Natural killer cell (primary cell): Measurements from ENCODE around the gene OPHN1. TPM values are rescaled to one million over a fixed set of nuclear protein-coding genes. Genes with fewer than 3 reads are reported as not detected.

Experiments used
- ATAC-seq, 3 donors: fragments of 150-1000 bp in 2 of 3; fragments of 200-7000 bp in 1 of 3; cut with Tn5 transposase; 1 replicate in 1 of 3; 2 replicates in 2 of 3; pipeline ENCODE4 v1.10.0; 2021; ENCODE audit warnings: mild to moderate bottlenecking in 2 of 3, moderate library complexity in 2 of 3
- DNase-seq, 2 donors: peaks; one replicate each; pipeline versions ENCODE4 v3.0.0 to v3.0.0-alpha.2; 2013 to 2021; ENCODE audit warnings: mixed read lengths in 1 of 2
- H3K27ac ChIP-seq: one replicate; pipeline ENCODE4 v1.5.1; 2013; ENCODE audit warnings: mild to moderate bottlenecking, low read length
- H3K27me3 ChIP-seq: one replicate; pipeline ENCODE4 v1.6.1; 2013; ENCODE audit warnings: low read length; ENCODE audit not compliant: control insufficient read depth, insufficient read depth
- H3K36me3 ChIP-seq: one replicate; pipeline ENCODE4 v1.6.1; 2013; ENCODE audit warnings: low read length; ENCODE audit not compliant: control insufficient read depth, insufficient read depth
- H3K4me1 ChIP-seq: one replicate; pipeline ENCODE4 v1.6.1; 2013; ENCODE audit warnings: low read length; ENCODE audit not compliant: control insufficient read depth, insufficient read depth
- H3K4me3 ChIP-seq: one replicate; pipeline ENCODE4 v1.5.1; 2013; ENCODE audit warnings: low read length
- H3K9me3 ChIP-seq: one replicate; pipeline ENCODE4 v1.6.1; 2013; ENCODE audit warnings: low read length; ENCODE audit not compliant: control insufficient read depth, insufficient read depth
- H3K27ac Mint-ChIP-seq, 2 donors: one replicate each; pipeline ENCODE4 v1.8.0; 2022; ENCODE audit warnings: mild to moderate bottlenecking in 2 of 2, mixed read lengths in 2 of 2, moderate library complexity in 1 of 2
- H3K27me3 Mint-ChIP-seq, 2 donors: one replicate each; pipeline ENCODE4 v1.8.0; 2022; ENCODE audit warnings: low read depth in 2 of 2, mixed read lengths in 2 of 2
- H3K36me3 Mint-ChIP-seq: one replicate; pipeline ENCODE4 v1.8.0; 2022; ENCODE audit warnings: mixed read lengths
- H3K4me1 Mint-ChIP-seq, 2 donors: one replicate each; pipeline ENCODE4 v1.8.0; 2022; ENCODE audit warnings: mixed read lengths in 2 of 2
- H3K4me3 Mint-ChIP-seq: one replicate; pipeline ENCODE4 v1.8.0; 2022; ENCODE audit warnings: mild to moderate bottlenecking, moderate library complexity, mixed read lengths
- H3K9me3 Mint-ChIP-seq, 2 donors: one replicate each; pipeline ENCODE4 v1.8.0; 2022; ENCODE audit warnings: mixed read lengths in 2 of 2
- WGBS: methylation state at CpG from one replicate; pipeline ENCODE4 v1.1.7; 2013; ENCODE audit warnings: missing lambda C conversion rate; ENCODE audit not compliant: insufficient coverage; 5-methylcytosine and 5-hydroxymethylcytosine counted together
- intact Hi-C: fragments of 100-400 bp; cut with micrococcal nuclease; formaldehyde crosslinking; loops from one replicate; pipeline ENCODE4 v1.14.2; 2022
- total RNA-seq, 4 donors: library from RNA; stranded (reverse); fragments of 120-200 nt in 1 of 4; gene quantifications; one replicate each; pipeline versions ENCODE4 v1.2.3 to v1.2.4, GENCODE V29; 2013 to 2022
- TF ChIP-seq, protein P1 (sequence below): fragments of 200-600 bp; IDR thresholded peaks from one replicate; pipeline ENCODE4 v1.8.0; 2022; ENCODE audit warnings: antibody characterized with exemption

OPHN1 gene
- total RNA-seq, 3 donors from 2014 or later (not counting 1 experiment from before 2014, with no cell fraction given): 1.4 to 5.6 (median 3.7) TPM

DNA sequence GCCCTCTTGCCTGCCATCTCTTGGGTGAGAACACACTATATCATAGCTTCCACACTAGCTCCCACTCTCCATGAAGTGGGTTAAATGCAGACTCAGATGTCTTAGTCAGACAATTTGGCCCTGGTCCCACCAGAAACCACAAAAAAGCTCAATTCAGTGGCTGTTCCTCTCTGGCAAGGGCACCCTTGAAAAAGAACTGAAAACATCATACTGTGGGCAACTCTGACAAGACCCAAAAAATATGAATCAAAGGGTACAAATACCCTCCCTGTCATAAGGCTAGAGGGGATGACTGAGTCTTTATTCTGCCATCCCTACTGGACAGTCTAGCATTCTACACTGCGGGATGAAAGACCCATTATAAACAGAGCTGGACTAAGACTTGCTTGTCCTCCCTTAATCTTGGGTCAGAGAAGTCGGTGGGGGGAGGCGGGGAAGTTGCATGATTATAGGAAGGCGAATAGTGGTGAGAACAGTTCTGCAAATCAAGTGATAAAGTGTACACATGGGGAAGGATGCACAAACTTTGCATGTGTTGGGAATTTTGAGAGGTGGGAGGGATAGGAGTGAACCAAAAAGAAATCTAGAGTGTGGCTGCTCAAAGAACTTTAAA, 172.1 kb downstream of the OPHN1 start:
- no peaks in the 10 kb centered on the region for H3K9me3 Mint-ChIP-seq

DNA sequence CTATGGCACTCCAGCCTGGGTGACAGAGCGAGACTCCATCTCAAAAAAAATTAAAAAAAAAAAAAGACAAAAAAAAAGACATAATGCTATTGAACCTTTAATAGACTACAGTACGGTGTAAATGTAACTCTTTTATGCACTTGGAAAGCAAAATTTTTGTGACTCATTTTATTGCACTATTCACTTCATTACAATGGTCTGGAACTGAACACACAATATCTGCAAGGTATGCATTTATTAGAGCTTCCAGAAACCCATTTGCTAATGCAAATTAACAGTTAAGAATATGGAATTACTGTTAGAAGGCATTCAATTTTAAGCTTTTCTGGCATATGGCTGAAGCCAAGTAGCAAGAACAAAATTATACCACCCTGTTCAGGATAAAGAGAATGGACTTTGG, 176.3 kb downstream of the OPHN1 start:
- Mint-ChIP-seq H3K27ac (no peak overlapping the region), H3K36me3 (no peaks in the 10 kb centered on the region), H3K4me1 (peaks cover 0 to 8% of the 10 kb centered on the region in 2 donors), H3K4me3 (no peak overlapping the region), H3K9me3 (no peaks in the 10 kb centered on the region), H3K27me3 (peaks cover 4 to 21% of the 10 kb centered on the region in 2 donors)
- Histone ChIP-seq H3K36me3 (no peaks in the 10 kb centered on the region), H3K9me3 (no peaks in the 10 kb centered on the region), H3K27me3 (no peaks in the 10 kb centered on the region), H3K4me3 (no peak overlapping the region), H3K4me1 (no peaks in the 10 kb centered on the region), H3K27ac (no peak overlapping the region)
- ATAC-seq (no peak), DNase-seq (no peak)
- TF ChIP-seq, protein P1, sequence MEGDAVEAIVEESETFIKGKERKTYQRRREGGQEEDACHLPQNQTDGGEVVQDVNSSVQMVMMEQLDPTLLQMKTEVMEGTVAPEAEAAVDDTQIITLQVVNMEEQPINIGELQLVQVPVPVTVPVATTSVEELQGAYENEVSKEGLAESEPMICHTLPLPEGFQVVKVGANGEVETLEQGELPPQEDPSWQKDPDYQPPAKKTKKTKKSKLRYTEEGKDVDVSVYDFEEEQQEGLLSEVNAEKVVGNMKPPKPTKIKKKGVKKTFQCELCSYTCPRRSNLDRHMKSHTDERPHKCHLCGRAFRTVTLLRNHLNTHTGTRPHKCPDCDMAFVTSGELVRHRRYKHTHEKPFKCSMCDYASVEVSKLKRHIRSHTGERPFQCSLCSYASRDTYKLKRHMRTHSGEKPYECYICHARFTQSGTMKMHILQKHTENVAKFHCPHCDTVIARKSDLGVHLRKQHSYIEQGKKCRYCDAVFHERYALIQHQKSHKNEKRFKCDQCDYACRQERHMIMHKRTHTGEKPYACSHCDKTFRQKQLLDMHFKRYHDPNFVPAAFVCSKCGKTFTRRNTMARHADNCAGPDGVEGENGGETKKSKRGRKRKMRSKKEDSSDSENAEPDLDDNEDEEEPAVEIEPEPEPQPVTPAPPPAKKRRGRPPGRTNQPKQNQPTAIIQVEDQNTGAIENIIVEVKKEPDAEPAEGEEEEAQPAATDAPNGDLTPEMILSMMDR: no peak
- 100% methylated on average over 1 of the region's 2 CpGs for WGBS
- intact Hi-C loops: no loop called here

More for the DNA sequence above, 172.1 kb downstream of the OPHN1 start:
- Mint-ChIP-seq H3K36me3 (no peaks in the 10 kb centered on the region), H3K4me1 (peaks cover 0 to 8% of the 10 kb centered on the region in 2 donors), H3K27me3 (peaks cover 6 to 22% of the 10 kb centered on the region in 2 donors), H3K4me3 (no peak overlapping the region), H3K27ac (no peak overlapping the region)
- H3K4me3 ChIP-seq: no peak overlapping the region
- TF ChIP-seq, protein P1: no peak
- 42% methylated on average over 4 of the region's 4 CpGs for WGBS
- no peak overlapping the region for H3K27ac ChIP-seq
- no peaks in the 10 kb centered on the region for H3K9me3 ChIP-seq
- no peaks in the 10 kb centered on the region for H3K4me1 ChIP-seq
- H3K36me3 ChIP-seq: no peaks in the 10 kb centered on the region
- no peak for DNase-seq
- intact Hi-C loops: no loop called here
- ATAC-seq: no peak
- H3K27me3 ChIP-seq: no peaks in the 10 kb centered on the region

DNA sequence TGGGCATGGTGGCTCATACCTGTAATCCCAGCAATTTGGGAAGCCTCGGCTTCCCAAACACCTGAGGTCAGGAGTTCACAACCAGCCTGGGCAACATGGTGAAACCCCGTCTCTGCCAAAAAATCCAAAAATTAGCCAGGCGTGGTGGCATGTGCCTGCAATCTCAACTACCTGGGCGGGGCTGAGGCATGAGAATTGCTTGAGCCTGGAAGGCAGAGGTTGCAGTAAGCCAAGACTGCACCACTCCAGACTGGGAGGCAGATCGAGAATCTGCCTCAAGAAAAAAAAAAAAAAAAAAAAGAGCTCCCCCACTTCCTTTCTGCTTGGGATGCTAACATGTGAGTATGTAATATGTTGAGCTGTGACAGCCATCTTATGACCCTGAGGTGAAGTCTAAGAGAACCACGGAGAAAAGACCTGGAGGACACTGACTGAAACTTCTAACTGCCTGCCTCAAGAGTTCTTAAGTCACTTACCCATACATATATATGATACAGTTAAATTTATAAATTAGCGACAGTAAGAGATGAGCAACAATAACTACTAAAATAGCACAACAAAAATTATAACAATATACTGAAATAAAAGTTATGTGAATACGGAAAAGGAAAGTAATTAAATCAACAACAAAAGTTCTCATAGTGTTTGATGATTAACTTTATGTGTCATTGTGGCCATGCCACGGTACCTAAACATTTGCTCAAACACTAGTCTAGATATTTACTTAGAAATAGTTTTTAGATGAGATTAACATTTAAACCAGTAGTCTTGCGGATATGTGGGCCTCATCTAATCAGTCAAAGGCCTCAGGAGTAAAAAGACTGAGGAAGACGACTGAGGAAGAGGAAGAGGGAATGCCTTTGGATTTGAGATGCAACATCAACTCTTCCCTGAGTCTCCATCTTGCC, 178.3 kb downstream of the OPHN1 start:
- TF ChIP-seq, protein P1: no peak
- no peaks in the 10 kb centered on the region for H3K4me1 Mint-ChIP-seq
- H3K27ac ChIP-seq: no peak overlapping the region
- ATAC-seq (no peak), DNase-seq (no peak)
- H3K9me3 ChIP-seq: no peaks in the 10 kb centered on the region
- no peaks in the 10 kb centered on the region for H3K27me3 ChIP-seq
- no peak overlapping the region for H3K27ac Mint-ChIP-seq
- H3K4me1 ChIP-seq: no peaks in the 10 kb centered on the region
- no peak overlapping the region for H3K4me3 ChIP-seq
- peaks cover 0 to 21% of the 10 kb centered on the region in 2 donors for H3K27me3 Mint-ChIP-seq
- H3K4me3 Mint-ChIP-seq: no peak overlapping the region
- 90% methylated on average over 5 of the region's 11 CpGs for WGBS
- H3K36me3 ChIP-seq: no peaks in the 10 kb centered on the region
- no peaks in the 10 kb centered on the region for H3K36me3 Mint-ChIP-seq
- intact Hi-C loops: no loop called here
- no peaks in the 10 kb centered on the region for H3K9me3 Mint-ChIP-seq
